Left lobe of liver (tissue), 2 donors: ENCODE measurements around the gene CFAP410. TPM values are rescaled to one million over a fixed set of nuclear protein-coding genes. Genes with fewer than 3 reads are reported as not detected.
"Not testable (repeated sequence)": the region's sequence is repeated elsewhere in the genome, so short reads cannot be mapped to it uniquely, and the experiment has no call there.

Source experiments
- ATAC-seq: fragments of 200-7000 bp; cut with Tn5 transposase; one replicate; pipeline ENCODE4 v1.9.1; 2020; ENCODE audit warnings: mild to moderate bottlenecking, moderate library complexity
- DNase-seq: peaks from one replicate; pipeline ENCODE4 v3.0.0-alpha.2; 2020; ENCODE audit warnings: low spot score
- total RNA-seq: library from RNA; stranded (reverse); gene quantifications from one replicate; pipeline ENCODE4 v1.2.1, GENCODE V29; 2021
- donor health status: DM: no; HTN: no; CAD: no; lungs with moderate emphysema.
- donor health status: DM: no; HTN: yes; CAD: no.

The CFAP410 gene
- total RNA-seq, 1 donor from 2014 or later: 13.9 TPM

- ATAC-seq (no peak), DNase-seq (no peak)
These were observed 13.2 kb upstream of the CFAP410 start for GRCh38 chr21:44352253-44352860.

GRCh38 chr21:44351535-44352252 lies 12.5 kb upstream of the CFAP410 start:
- no peak for DNase-seq
- ATAC-seq: no peak

GRCh38 chr21:44350773-44351481 lies 11.7 kb upstream of the CFAP410 start:
- DNase-seq: no peak
- no peak for ATAC-seq

- ATAC-seq (no peak), DNase-seq (no peak)
These were observed 10.9 kb upstream of the CFAP410 start for GRCh38 chr21:44349847-44350772.

GRCh38 chr21:44349416-44349846 lies 10.2 kb upstream of the CFAP410 start:
- no peak for DNase-seq

GRCh38 chr21:44348861-44349260 lies 9.7 kb upstream of the CFAP410 start:
- ATAC-seq (no peak), DNase-seq (no peak)

More at GRCh38 chr21:44349416-44349846, 10.2 kb upstream of the CFAP410 start:
- no peak for ATAC-seq

GRCh38 chr21:44347911-44348451 lies 8.8 kb upstream of the CFAP410 start:
- no peak for ATAC-seq
- no peak for DNase-seq

GRCh38 chr21:44345495-44345894 lies 6.3 kb upstream of the CFAP410 start:
- DNase-seq: no peak

GRCh38 chr21:44344541-44345183 lies 5.5 kb upstream of the CFAP410 start:
- DNase-seq (no peak), ATAC-seq (no peak)

More at GRCh38 chr21:44345495-44345894, 6.3 kb upstream of the CFAP410 start:
- no peak for ATAC-seq

- not testable (repeated sequence) for ATAC-seq, DNase-seq
These were observed 3.8 kb upstream of the CFAP410 start for GRCh38 chr21:44342981-44343380.

GRCh38 chr21:44341726-44342458 lies 2.7 kb upstream of the CFAP410 start:
- not testable (repeated sequence) for ATAC-seq, DNase-seq

GRCh38 chr21:44337941-44338895 lies 972 bp downstream of the CFAP410 start:
- DNase-seq (peak; percentile 75), ATAC-seq (peak; percentile 53)

GRCh38 chr21:44337449-44337848 lies 1.7 kb downstream of the CFAP410 start:
- DNase-seq (no peak), ATAC-seq (no peak)

GRCh38 chr21:44335266-44336059 lies 3.7 kb downstream of the CFAP410 start:
- no peak for DNase-seq

GRCh38 chr21:44334329-44335030 lies 4.7 kb downstream of the CFAP410 start:
- DNase-seq: no peak

More at GRCh38 chr21:44335266-44336059, 3.7 kb downstream of the CFAP410 start:
- no peak for ATAC-seq

GRCh38 chr21:44333509-44334328 lies 5.5 kb downstream of the CFAP410 start:
- ATAC-seq (no peak), DNase-seq (no peak)

More at GRCh38 chr21:44334329-44335030, 4.7 kb downstream of the CFAP410 start:
- no peak for ATAC-seq
